Prostate gland (tissue), 2 donors: ENCODE data around the gene DHODH. TPM values are rescaled to one million over a fixed set of nuclear protein-coding genes. Genes with fewer than 3 reads are reported as not detected.

Experiments
- DNase-seq: peaks from one replicate; pipeline ENCODE4 v3.0.0-alpha.2; 2019; ENCODE audit warnings: low spot score
- H3K27ac ChIP-seq, 2 donors: fragments of 200-600 bp; sonication (generic); 2 replicates each; pipeline ENCODE4 v1.5.1; 2017 to 2019
- H3K27me3 ChIP-seq: fragments of 200-600 bp; sonication (generic); replicated peaks from 2 replicates; pipeline ENCODE4 v1.5.1; 2019; ENCODE audit not compliant: insufficient read depth
- H3K36me3 ChIP-seq, 2 donors: fragments of 200-600 bp; sonication (generic); 1 replicate in 1 of 2; 2 replicates in 1 of 2; pipeline versions ENCODE4 v1.5.1 to v1.8.1; 2017 to 2019
- H3K4me1 ChIP-seq: fragments of 200-600 bp; sonication (generic); replicated peaks from 2 replicates; pipeline ENCODE4 v1.5.1; 2019
- H3K4me3 ChIP-seq, 2 donors: fragments of 200-600 bp; sonication (generic); 2 replicates each; pipeline ENCODE4 v1.5.1; 2017 to 2019
- H3K9me3 ChIP-seq: fragments of 200-600 bp; sonication (generic); 2 replicates; pipeline ENCODE4 v1.5.1; 2017
- CTCF ChIP-seq, 4 experiments: fragments of 200-600 bp in 2 of 4; fragments of 450-650 bp in 2 of 4; sonication (generic) in 2 of 4; IDR thresholded peaks; 1 replicate in 3 of 4; 2 replicates in 1 of 4; pipeline ENCODE4 v1.5.1; 2016 to 2019; ENCODE audit warnings: antibody characterized with exemption in 4 of 4, mild to moderate bottlenecking in 2 of 4, moderate library complexity in 2 of 4
- POLR2A ChIP-seq: fragments of 450-650 bp; IDR thresholded peaks from one replicate; pipeline ENCODE4 v1.6.1; 2016; ENCODE audit warnings: antibody characterized with exemption, mild to moderate bottlenecking
- POLR2AphosphoS5 ChIP-seq: sonication (generic); formaldehyde crosslinking; IDR thresholded peaks from one replicate; pipeline ENCODE4 v1.6.1; 2017; ENCODE audit warnings: antibody characterized with exemption
- WGBS: methylation state at CpG from one replicate; pipeline ENCODE4 v1.1.5; 2018; 5-methylcytosine and 5-hydroxymethylcytosine counted together
- intact Hi-C: fragments of 100-400 bp; cut with DNase I; formaldehyde crosslinking; loops from one replicate; pipeline ENCODE4 v1.14.2; 2022
- total RNA-seq, 2 donors: library from RNA; depleted of rRNA; stranded (reverse); fragments of >200 nt; gene quantifications; one replicate each; pipeline ENCODE4 v1.1.0, GENCODE V29; 2016

DHODH gene
- total RNA-seq, result 1 to 10 TPM; 4.4 to 7.7 TPM

GRCh38 chr16:72008424-72009216, at the start of gene DHODH:
Gene DHODH (plus strand): TSS chr16:72008744. CDS start chr16:72008765, 21 bp downstream.
- Histone ChIP-seq H3K27ac (no peak within 1 kb of the TSS), H3K9me3 (no peaks in the 10 kb centered on the region), H3K36me3 (no peaks in the 10 kb centered on the region), H3K4me3 (peak within 1 kb of the TSS; percentile 59 to 61), H3K27me3 (no peaks in the 10 kb centered on the region), H3K4me1 (no peaks in the 10 kb centered on the region)
- peak; percentile 96 for DNase-seq
- intact Hi-C loops, result loop anchor here (2.0 to 5.0 kb wide), 2 partner anchors 86 to 551 kb away; no protein-coding TSS in a partner anchor
- under 1% methylated on average over 57 of the region's 57 CpGs for WGBS
- TF ChIP-seq POLR2A (peak; percentile 51), CTCF (IDR thresholded peaks at IDR 0.05) (peak in 2 of 4 experiments; percentile 23 to 47), POLR2AphosphoS5 (peak; percentile 96)

- Histone ChIP-seq H3K27ac (no peak overlapping the region), H3K36me3 (no peaks in the 10 kb centered on the region), H3K27me3 (no peaks in the 10 kb centered on the region), H3K9me3 (no peaks in the 10 kb centered on the region), H3K4me1 (no peaks in the 10 kb centered on the region), H3K4me3 (no peak overlapping the region)
- 59% methylated on average over 14 of the region's 14 CpGs for WGBS
- no peak for TF ChIP-seq POLR2A
- peak; percentile 70 for TF ChIP-seq POLR2AphosphoS5
- TF ChIP-seq CTCF (IDR thresholded peaks at IDR 0.05), result peak; percentile 56 to 73 (median 70)
- DNase-seq, result peak; percentile 80
- intact Hi-C loops, result loop anchor here (5.0 kb wide), 1 partner anchor 79 kb away; the partner anchor contains the start of gene ZNF821
Observed at GRCh38 chr16:71961066-71962039, 47.2 kb upstream of the DHODH start.

- no peak overlapping the region for H3K27ac ChIP-seq
- no peaks in the 10 kb centered on the region for H3K4me1 ChIP-seq
- no peaks in the 10 kb centered on the region for H3K27me3 ChIP-seq
- intact Hi-C loops, result loop anchor here (5.0 kb wide), 1 partner anchor 81 kb away; the partner anchor contains the start of gene ZNF821
- 62% methylated on average over 9 of the region's 9 CpGs for WGBS
- no peak overlapping the region for H3K4me3 ChIP-seq
- H3K9me3 ChIP-seq, result no peaks in the 10 kb centered on the region
- TF ChIP-seq CTCF (IDR thresholded peaks at IDR 0.05), result no peak
- TF ChIP-seq POLR2AphosphoS5, result no peak
- TF ChIP-seq POLR2A, result no peak
- no peak for DNase-seq
- no peaks in the 10 kb centered on the region for H3K36me3 ChIP-seq
Observed at GRCh38 chr16:71963125-71963875, 45.2 kb upstream of the DHODH start.

GRCh38 chr16:71965223-71965622, 43.3 kb upstream of the DHODH start:
- Histone ChIP-seq H3K36me3 (no peaks in the 10 kb centered on the region), H3K9me3 (no peaks in the 10 kb centered on the region), H3K27me3 (no peaks in the 10 kb centered on the region), H3K4me3 (no peak overlapping the region), H3K4me1 (no peaks in the 10 kb centered on the region), H3K27ac (no peak overlapping the region)
- 81% methylated on average over 4 of the region's 4 CpGs for WGBS
- intact Hi-C loops, result no loop called here
- DNase-seq, result no peak
- peak; percentile 19 for TF ChIP-seq POLR2AphosphoS5
- TF ChIP-seq POLR2A, result no peak
